Measurements from ENCODE around the gene POC1A.

Gene POC1A

DNA sequence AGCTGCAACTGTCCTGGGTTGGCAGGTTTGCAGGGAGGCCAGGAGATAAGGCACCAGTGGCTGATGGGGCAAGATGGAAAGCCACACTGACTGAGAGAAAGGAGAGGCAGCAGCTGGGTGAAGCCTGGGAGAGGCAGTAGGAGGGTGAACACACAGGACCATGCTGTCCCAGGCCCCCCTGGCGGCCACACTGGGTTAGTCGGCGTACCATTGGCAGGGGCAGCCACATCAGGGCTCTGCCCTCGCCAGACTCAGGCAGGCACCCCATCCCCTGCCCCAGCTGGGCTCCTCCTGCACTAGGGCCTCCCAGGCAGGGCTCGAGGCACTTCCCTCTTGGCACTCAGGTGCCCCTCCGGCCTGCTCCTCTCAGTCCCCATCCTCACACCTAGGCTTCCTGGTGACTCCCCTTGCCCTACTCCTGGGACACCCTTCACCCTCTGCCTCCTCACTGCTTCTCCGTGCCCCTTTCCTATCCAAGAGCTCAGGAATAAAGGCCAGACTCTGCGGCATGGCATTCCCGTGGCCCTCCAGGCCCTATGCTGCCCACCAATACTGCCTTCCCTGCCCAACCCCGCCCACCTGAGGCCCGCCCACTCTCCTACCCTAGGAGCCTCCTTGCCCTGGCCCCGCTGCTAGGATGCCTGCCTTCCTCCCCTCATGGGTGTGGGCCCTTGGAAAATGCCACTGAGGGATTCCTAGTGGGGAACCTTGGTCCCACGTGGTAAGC is 69.1 kb downstream of the POC1A start:
- no peaks in the 10 kb centered on the region for H3K27me3 Mint-ChIP-seq
- peaks cover 27% of the 10 kb centered on the region for H3K4me1 Mint-ChIP-seq (ENCODE audit: low read depth)
- no peak overlapping the region for H3K27ac Mint-ChIP-seq
- no peaks in the 10 kb centered on the region for H3K9me3 Mint-ChIP-seq (ENCODE audit: low read depth)
- no peaks in the 10 kb centered on the region for H3K36me3 Mint-ChIP-seq
- no peak overlapping the region for H3K4me3 Mint-ChIP-seq

DNA sequence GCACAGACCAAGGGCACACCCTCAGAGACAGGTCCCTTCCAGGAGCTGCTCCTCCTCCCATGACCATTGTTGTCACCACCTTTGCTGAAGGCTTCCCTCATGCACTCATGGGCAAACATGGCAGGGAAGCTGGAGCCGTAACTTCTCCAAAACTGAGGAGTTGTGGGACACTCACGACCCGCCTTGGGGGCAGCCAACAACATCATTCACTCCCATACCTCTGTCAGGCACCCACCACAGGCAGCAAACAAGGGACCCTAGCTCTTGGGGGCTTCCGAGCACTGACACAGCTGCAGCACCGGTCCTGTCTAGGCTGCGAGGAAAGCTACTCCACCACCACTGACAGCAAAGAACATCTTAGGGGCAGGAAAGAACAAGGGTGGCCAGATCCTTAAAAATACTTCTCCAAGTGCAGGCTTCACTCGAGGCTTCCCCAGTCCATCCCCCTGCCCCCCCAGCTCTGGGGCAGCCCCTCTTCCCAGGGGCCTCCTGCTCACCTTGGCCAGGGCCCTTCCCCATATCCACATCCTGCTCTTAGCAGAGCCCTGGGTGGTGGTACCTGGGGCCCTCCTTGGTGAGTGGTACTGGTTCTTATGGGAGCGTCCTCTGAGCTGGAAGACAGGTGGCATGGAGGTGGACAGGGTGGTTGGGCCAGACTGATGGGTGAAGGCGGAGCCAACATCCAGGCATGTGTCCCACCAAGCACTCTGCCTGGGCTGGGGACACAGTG is 69.8 kb downstream of the POC1A start:
- Mint-ChIP-seq H3K27ac (no peak overlapping the region), H3K4me3 (no peak overlapping the region), H3K9me3 (ENCODE audit: low read depth) (no peaks in the 10 kb centered on the region), H3K27me3 (no peaks in the 10 kb centered on the region), H3K4me1 (ENCODE audit: low read depth) (peaks cover 27% of the 10 kb centered on the region), H3K36me3 (no peaks in the 10 kb centered on the region)

DNA sequence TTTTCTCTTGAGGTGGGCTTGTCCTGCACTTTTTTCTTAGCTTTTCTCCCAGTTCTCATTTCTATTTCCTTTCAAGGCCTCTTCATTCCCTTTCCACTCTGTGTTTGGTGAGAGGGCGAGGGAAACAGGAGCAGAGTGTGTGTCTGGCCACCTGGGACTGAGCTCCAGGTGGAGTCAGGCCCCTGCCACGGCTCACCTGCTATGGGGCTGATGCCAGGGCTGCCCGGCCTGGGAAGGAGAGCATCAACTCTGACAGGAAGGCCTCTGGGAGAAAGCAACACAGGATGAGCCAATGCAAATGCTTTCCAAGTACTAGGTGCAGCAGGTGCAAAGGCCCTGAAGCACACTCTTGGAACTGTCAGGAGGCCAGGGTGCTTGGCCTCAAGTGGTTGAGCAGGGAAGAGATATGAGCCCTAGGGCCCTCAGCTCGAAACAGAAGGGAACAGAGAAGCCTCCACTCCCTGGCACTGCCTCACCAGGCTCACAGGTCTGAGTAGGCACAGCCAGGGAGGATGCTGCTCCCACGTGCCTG is 70.6 kb downstream of the POC1A start:
- Mint-ChIP-seq H3K27me3 (no peaks in the 10 kb centered on the region), H3K4me3 (no peak overlapping the region), H3K27ac (no peak overlapping the region), H3K4me1 (ENCODE audit: low read depth) (peaks cover 27% of the 10 kb centered on the region), H3K9me3 (ENCODE audit: low read depth) (no peaks in the 10 kb centered on the region), H3K36me3 (no peaks in the 10 kb centered on the region)

DNA sequence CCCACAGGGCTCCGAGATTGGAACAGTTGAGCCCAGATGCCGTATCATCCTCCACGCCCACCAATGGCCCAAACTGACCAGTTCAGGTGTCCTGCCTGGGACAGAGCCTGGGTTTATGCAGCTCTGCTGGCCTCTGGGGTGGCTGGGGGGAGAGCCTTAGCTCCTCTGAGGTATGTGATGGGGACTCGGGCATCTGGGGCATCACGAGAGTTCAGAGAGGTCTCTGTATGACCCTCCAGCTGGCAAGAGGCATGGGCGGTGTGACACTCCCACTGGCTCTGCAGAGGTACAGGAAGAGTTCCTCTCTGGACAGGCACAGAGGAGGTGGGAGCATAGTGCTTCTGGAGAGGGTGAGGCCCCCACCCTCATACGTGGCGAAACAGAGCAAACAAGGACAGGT is 71.3 kb downstream of the POC1A start:
- Mint-ChIP-seq H3K9me3 (ENCODE audit: low read depth) (no peaks in the 10 kb centered on the region), H3K4me1 (ENCODE audit: low read depth) (peaks cover 27% of the 10 kb centered on the region), H3K27ac (no peak overlapping the region), H3K4me3 (no peak overlapping the region), H3K36me3 (no peaks in the 10 kb centered on the region), H3K27me3 (no peaks in the 10 kb centered on the region)

DNA sequence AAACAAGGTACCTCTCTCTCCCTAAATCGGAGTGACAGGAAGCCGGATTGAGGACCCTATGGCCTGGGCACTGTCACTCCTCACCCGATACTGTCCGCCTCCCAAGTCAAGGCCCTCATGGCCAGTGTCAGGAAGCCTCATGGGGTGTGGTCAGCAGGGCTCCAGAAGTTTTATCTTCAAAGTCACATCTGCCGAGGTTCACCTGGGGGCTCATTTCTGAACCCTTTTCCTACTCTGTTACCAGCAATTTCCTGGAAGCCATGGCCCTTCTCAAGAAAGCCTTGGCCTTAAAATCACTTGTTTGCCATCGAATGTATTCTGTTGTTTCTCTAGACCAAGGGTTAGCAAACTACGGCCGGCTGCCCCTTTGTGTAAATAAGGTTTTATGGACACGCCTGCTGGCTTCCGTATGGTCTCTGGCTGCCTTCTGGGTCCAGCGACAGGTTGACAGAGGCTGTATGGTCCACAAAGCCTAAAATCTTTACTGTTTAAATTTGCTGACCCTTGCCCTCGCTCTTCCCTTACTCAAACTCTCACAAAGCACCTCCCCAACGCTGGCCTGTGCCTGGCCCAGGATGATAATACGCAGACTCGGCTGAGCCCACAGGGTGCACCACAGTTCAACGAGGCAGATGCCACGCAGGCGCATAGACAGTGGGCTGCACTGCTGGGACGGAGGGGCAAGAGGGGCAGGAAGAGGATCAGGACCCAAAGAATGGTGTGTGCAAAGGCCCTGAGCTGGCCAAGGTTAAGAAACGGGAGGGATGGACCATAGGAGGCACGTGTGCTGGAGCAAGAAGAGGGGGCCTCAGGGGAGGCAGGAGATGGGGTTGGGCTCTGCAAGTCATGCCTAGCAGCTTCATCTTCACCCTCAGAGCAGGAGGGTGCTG is 73.1 kb downstream of the POC1A start:
- Mint-ChIP-seq H3K9me3 (ENCODE audit: low read depth) (no peaks in the 10 kb centered on the region), H3K27me3 (no peaks in the 10 kb centered on the region), H3K4me1 (ENCODE audit: low read depth) (peaks cover 10% of the 10 kb centered on the region), H3K36me3 (no peaks in the 10 kb centered on the region), H3K4me3 (no peak overlapping the region), H3K27ac (no peak overlapping the region)

DNA sequence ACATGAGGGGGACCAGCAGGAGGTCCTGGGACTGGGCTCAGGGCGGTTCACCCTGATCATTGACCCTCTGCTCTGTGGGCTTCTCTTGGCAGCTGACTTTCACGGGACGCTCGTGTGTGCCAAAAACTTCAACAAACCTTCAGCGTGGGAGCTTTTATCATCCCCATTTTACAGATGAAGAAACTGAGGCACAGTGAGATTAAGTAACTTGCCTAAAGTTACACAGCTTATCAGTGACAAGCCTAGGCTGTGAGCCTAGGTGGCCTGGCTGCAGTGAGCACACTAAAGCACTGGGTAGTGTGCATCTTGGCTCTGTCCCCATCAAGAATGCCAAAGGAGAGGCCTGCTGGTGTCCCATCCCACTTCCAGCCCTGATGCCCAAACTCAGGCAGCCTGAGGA is 74.3 kb downstream of the POC1A start:
- peaks cover 2% of the 10 kb centered on the region for H3K4me1 Mint-ChIP-seq (ENCODE audit: low read depth)

DNA sequence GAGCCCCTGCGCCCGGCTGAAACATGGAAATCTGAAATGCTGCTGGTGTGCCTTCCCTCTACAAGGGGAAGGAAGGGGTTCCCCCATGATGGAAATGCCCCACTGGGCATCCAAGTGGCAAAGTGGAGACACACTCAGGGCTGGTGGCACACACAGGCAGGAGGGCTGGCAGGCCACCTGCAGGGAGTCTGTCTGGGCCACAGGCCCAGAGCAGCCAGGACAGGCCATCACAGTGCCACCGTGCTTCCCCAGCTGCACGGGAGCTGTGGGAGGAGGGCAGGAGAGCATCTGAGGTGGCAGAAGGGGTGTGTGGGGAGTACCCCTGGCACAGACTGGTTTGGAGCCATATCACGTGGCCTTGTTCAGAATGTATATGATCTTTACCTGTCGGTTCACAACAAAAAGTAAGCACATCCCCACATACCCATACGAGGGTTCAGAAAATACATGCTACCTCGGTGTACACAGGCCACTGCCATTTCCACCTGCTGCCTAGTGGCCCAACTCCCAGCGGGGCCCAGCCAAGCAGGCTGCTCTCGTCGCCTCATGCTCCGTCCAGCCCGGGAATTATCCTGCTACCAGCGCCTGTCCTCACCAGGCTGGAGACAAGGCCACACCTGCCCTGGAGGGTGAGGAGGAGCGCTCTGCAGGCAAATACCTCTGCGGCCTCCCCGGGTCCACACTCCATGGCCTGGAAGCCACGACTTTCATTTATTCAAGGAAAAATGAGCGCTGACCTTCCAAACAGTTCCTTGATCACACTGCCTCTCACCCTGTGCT is 75.3 kb downstream of the POC1A start:
- Mint-ChIP-seq H3K4me1 (ENCODE audit: low read depth) (no peaks in the 10 kb centered on the region), H3K27ac (no peak overlapping the region), H3K36me3 (no peaks in the 10 kb centered on the region), H3K27me3 (no peaks in the 10 kb centered on the region), H3K4me3 (no peak overlapping the region), H3K9me3 (ENCODE audit: low read depth) (no peaks in the 10 kb centered on the region)

More for the DNA sequence above, 74.3 kb downstream of the POC1A start:
- H3K4me3 Mint-ChIP-seq = no peak overlapping the region
- no peaks in the 10 kb centered on the region for H3K36me3 Mint-ChIP-seq
- no peaks in the 10 kb centered on the region for H3K9me3 Mint-ChIP-seq (ENCODE audit: low read depth)
- no peak overlapping the region for H3K27ac Mint-ChIP-seq
- no peaks in the 10 kb centered on the region for H3K27me3 Mint-ChIP-seq

DNA sequence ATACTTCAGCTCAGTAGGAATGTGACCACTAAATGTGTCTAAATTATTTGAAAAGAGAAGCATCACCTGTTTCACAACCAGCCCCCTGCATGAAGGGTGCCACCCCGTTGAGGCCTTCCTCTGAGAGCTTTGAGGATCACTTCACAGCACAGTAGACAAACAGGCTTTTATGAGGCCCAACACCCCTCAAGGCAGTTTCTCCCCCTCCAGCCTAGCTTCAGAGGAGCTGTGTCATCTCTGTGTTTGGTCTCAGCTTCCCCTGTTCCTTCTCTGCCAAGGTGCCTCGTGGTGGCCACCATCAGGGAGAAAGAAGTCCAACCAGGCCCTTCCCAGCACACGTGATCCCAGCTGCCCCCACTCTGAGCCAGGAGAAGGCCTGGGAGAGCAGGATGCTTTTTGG is 76.3 kb downstream of the POC1A start:
- Mint-ChIP-seq H3K4me3 (no peak overlapping the region), H3K27ac (no peak overlapping the region), H3K4me1 (ENCODE audit: low read depth) (no peaks in the 10 kb centered on the region), H3K36me3 (no peaks in the 10 kb centered on the region), H3K9me3 (ENCODE audit: low read depth) (no peaks in the 10 kb centered on the region), H3K27me3 (no peaks in the 10 kb centered on the region)

DNA sequence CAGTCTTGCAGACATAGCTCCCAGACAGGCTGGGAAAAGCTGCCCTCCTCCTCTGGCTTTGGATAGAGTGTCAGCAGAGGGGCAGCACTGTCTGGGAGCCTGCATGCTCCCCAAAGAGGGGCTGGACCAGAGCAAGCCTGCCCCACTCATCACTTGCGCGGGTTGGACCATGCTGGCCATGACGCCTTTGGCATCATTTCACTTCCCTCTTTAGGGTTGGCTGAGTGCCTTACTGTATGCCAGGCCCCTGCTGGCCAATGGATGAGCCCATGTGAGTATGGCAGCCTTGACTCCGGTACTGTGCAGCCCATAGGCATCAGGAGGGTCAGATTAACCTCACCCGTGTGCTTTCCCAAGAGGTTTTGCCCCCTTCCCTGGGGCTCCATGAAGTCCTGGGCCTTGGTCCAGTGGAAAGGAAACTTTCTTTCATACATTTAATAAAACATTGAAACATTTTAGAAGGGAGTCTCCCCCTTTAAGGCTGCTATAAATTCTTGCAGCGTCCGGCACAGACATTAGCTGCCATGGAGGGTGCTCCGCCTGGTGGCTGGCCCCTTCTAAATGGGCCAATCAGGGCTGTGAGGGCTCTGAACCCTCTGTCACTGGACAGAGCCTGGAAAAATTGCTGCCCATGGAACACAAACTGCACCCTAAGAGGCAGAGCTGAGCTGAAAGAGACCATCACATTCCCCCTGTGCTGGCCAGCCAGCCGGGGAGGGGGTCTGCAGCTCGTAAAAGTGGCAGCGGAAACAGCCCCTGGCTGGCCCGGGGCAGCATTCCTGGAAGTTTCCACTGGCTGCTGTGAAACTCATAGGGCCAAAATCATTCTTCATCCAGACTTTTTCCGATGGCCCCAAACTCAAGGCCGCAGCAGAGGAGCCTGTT is 77.1 kb downstream of the POC1A start:
- peaks cover 4% of the 10 kb centered on the region for H3K4me1 Mint-ChIP-seq (ENCODE audit: low read depth)
- no peak overlapping the region for H3K27ac Mint-ChIP-seq
- no peaks in the 10 kb centered on the region for H3K9me3 Mint-ChIP-seq (ENCODE audit: low read depth)
- no peaks in the 10 kb centered on the region for H3K36me3 Mint-ChIP-seq
- H3K27me3 Mint-ChIP-seq = no peaks in the 10 kb centered on the region
- no peak overlapping the region for H3K4me3 Mint-ChIP-seq

DNA sequence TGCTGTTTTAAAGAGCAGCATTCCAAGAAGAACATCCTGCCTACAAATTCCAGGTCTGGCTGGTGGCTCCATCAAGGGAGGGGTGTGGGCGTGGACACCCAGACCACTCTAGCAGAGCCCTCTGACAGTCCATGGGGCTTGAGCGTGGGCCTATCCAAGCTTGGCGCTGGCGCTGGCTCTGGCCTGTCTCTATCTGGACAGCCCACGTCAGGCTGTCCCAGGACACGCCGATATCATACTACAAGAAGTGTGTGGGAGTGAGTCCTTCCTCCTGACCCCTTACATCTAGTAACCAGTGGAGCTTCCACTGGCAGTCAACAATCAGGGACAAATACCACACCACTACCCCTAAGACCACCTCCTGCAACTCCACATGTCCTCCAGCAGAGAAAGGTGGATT is 80.7 kb downstream of the POC1A start:
- Mint-ChIP-seq H3K27ac (no peak overlapping the region), H3K4me1 (ENCODE audit: low read depth) (peaks cover 11% of the 10 kb centered on the region), H3K36me3 (no peaks in the 10 kb centered on the region), H3K27me3 (no peaks in the 10 kb centered on the region), H3K4me3 (no peak overlapping the region), H3K9me3 (ENCODE audit: low read depth) (no peaks in the 10 kb centered on the region)

DNA sequence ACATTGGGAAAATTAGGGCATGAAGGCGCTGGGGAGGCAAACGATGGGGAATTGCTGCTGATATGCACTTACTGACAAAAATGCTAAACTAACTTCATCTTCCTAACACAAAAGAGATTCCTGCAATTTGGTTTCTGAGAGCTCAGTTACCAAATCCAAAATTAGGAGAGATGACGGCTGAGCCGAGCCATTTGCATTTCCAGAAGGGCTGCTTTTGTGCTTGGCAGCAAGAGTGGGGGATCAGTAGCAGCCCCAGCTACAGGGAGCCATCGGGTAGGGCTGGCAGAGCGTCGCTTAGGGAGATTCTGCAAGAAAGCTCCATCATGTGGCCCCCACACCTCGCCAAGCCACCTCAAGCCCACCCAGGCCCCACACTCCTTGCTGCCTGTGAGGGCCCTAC is 81.8 kb downstream of the POC1A start:
- Mint-ChIP-seq H3K4me1 (ENCODE audit: low read depth) (peaks cover 11% of the 10 kb centered on the region), H3K27me3 (no peaks in the 10 kb centered on the region), H3K27ac (no peak overlapping the region), H3K36me3 (no peaks in the 10 kb centered on the region), H3K4me3 (no peak overlapping the region), H3K9me3 (ENCODE audit: low read depth) (no peaks in the 10 kb centered on the region)

DNA sequence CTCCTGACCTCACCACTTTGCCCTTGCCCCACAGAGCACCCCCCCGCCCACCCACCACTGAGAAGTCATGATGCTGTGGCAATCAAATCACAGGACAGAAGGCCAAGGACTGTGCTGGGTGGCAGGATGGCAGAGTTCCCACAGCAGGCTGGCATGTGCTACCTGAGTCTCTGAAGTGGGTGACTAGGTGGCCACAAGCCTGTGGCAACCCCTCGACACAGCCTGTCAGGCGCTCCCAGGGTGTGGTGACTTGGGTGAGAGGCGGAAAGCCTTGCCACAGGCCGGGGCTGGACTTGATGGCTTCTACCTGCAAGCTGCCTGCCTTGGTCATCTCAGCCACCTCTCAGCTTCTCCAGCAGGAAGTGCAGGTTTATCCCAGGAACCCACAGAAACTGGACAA is 82.2 kb downstream of the POC1A start:
- Mint-ChIP-seq H3K4me3 (no peak overlapping the region), H3K36me3 (no peaks in the 10 kb centered on the region), H3K27ac (no peak overlapping the region)

DNA sequence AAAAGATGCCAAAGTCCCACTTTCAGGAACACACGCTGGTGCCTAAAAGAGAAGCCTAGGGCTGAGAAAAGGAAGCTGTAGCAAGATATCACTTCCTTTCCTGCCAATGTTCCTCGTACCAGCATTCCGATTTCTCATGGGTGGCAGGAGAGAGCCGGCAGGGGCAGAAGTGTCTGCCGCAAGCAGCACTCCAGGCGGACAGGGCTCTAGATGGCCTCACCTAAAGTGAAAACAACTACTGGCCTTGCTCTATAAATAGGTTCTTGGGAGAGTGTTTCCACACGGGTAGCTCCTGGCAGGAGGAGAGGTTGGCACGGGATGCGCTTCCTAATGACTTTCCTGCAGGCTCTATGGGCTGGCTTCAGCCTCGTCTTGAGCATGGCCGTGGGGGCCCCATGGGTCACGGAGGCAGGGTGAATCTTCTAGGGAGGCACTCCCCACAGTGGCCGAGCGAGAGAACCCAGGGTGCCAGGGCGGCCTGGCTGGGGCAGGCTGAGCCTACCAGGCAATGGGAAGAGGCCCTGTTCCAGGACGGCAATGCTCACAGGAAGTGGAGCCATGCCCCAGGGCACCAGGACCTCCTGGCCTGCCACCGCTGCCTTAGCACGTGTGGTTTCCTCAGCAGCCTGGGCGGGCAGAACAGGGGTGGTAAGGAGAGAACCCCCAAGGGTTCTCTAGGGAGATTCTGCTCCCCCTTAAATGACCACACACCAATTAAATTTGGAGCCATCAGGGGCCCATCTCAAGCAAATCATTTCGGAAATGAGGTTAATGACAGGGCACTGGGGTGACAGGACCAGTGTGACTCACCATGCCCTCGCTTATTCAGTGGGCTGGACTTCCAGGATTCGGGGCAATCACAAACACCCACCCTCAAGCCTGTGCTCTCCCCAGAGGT is 83.2 kb downstream of the POC1A start:
- H3K4me3 Mint-ChIP-seq = no peak overlapping the region
- H3K4me1 Mint-ChIP-seq (ENCODE audit: low read depth) = peaks cover 11% of the 10 kb centered on the region
- H3K27me3 Mint-ChIP-seq = no peaks in the 10 kb centered on the region
- H3K9me3 Mint-ChIP-seq (ENCODE audit: low read depth) = no peaks in the 10 kb centered on the region
- H3K36me3 Mint-ChIP-seq = no peaks in the 10 kb centered on the region
- H3K27ac Mint-ChIP-seq = no peak overlapping the region

More for the DNA sequence above, 82.2 kb downstream of the POC1A start:
- Mint-ChIP-seq H3K4me1 (ENCODE audit: low read depth) (peaks cover 11% of the 10 kb centered on the region), H3K27me3 (no peaks in the 10 kb centered on the region), H3K9me3 (ENCODE audit: low read depth) (no peaks in the 10 kb centered on the region)
